Mucosa of descending colon (tissue), 3 donors: ENCODE results near the gene SBK1. TPM values are rescaled to one million over a fixed set of nuclear protein-coding genes. Genes with fewer than 3 reads are reported as not detected.

ENCODE experiments used
- ATAC-seq: fragments of 200-7000 bp; cut with Tn5 transposase; one replicate; pipeline ENCODE4 v1.9.1; 2020; ENCODE audit warnings: mild to moderate bottlenecking, moderate library complexity
- DNase-seq, 3 donors: peaks; one replicate each; pipeline ENCODE4 v3.0.0-alpha.2; 2020
- H3K36me3 ChIP-seq: fragments of 200-600 bp; one replicate; pipeline ENCODE4 v1.8.0; 2021; ENCODE audit warnings: low read depth, mild to moderate bottlenecking
- H3K4me1 ChIP-seq: fragments of 200-600 bp; one replicate; pipeline ENCODE4 v1.8.0; 2021; ENCODE audit warnings: low read depth, mild to moderate bottlenecking
- H3K4me3 ChIP-seq: fragments of 200-600 bp; one replicate; pipeline ENCODE4 v1.8.0; 2021; ENCODE audit warnings: mild to moderate bottlenecking
- H3K9me3 ChIP-seq: fragments of 200-600 bp; one replicate; pipeline ENCODE4 v1.8.0; 2021; ENCODE audit warnings: mild to moderate bottlenecking
- CTCF ChIP-seq: fragments of 200-600 bp; IDR thresholded peaks from one replicate; pipeline ENCODE4 v1.8.0; 2022; ENCODE audit warnings: antibody characterized with exemption, mild to moderate bottlenecking
- intact Hi-C, 2 donors: fragments of 100-400 bp; cut with DNase I in 1 of 2; cut with micrococcal nuclease in 1 of 2; formaldehyde crosslinking; loops; one replicate each; pipeline versions ENCODE4 v1.11.0 to v1.11.1; 2022; cut with DNase I, micrococcal nuclease
- total RNA-seq, 3 donors: library from RNA; stranded (reverse); fragmentation: NEBNext Ultra II Directional in 2 of 3; extraction: Animal tissue kit (Norgen Biotek cat#: 25700) in 2 of 3; gene quantifications; one replicate each; pipeline versions ENCODE4 v1.2.1 to v1.2.4, GENCODE V29; 2021 to 2023
- donor health status: DM: no; HTN: no; CAD: no; lungs with moderate emphysema.
- donor health status: DM: no; HTN: no; CAD: no.
- donor health status: DM: no; HTN: yes; CAD: no.

Gene SBK1
- total RNA-seq, 3 donors from 2014 or later, result 0.28 to 1.8 (median 0.52) TPM

- ATAC-seq, result peak; percentile 75
- Histone ChIP-seq H3K36me3 (no peaks in the 10 kb centered on the region), H3K9me3 (no peaks in the 10 kb centered on the region), H3K4me1 (no peaks in the 10 kb centered on the region), H3K4me3 (no peak overlapping the region)
- intact Hi-C loops, result no loop called here
- TF ChIP-seq CTCF, result no peak
- peak in 2 of 3 donors; percentile 37 to 63 for DNase-seq
These were observed 27.7 kb upstream of the SBK1 start for GRCh38 chr16:28264656-28265055.

- no peak for DNase-seq
- Histone ChIP-seq H3K9me3 (no peaks in the 10 kb centered on the region), H3K4me1 (no peaks in the 10 kb centered on the region), H3K36me3 (no peaks in the 10 kb centered on the region), H3K4me3 (no peak overlapping the region)
- no peak for TF ChIP-seq CTCF
- no peak for ATAC-seq
- intact Hi-C loops, result no loop called here
These were observed 26.5 kb upstream of the SBK1 start for GRCh38 chr16:28265822-28266221.

GRCh38 chr16:28267356-28267755 is 25.0 kb upstream of the SBK1 start:
- DNase-seq (no peak), ATAC-seq (no peak)

GRCh38 chr16:28273511-28273910 is 18.8 kb upstream of the SBK1 start:
- no peak for ATAC-seq

More at GRCh38 chr16:28267356-28267755, 25.0 kb upstream of the SBK1 start:
- intact Hi-C loops, result no loop called here
- Histone ChIP-seq H3K9me3 (peaks cover 4% of the 10 kb centered on the region), H3K4me3 (no peak overlapping the region), H3K4me1 (no peaks in the 10 kb centered on the region), H3K36me3 (no peaks in the 10 kb centered on the region)
- TF ChIP-seq CTCF, result no peak

GRCh38 chr16:28274676-28275075 is 17.6 kb upstream of the SBK1 start:
- ATAC-seq (no peak), DNase-seq (no peak)

More at GRCh38 chr16:28273511-28273910, 18.8 kb upstream of the SBK1 start:
- H3K4me3 ChIP-seq, result no peak overlapping the region
- no peaks in the 10 kb centered on the region for H3K36me3 ChIP-seq
- intact Hi-C loops, result no loop called here
- peaks cover 4% of the 10 kb centered on the region for H3K9me3 ChIP-seq
- TF ChIP-seq CTCF, result no peak
- H3K4me1 ChIP-seq, result no peaks in the 10 kb centered on the region
- DNase-seq, result no peak

More at GRCh38 chr16:28274676-28275075, 17.6 kb upstream of the SBK1 start:
- Histone ChIP-seq H3K4me3 (no peak overlapping the region), H3K9me3 (peaks cover 4% of the 10 kb centered on the region), H3K36me3 (no peaks in the 10 kb centered on the region), H3K4me1 (no peaks in the 10 kb centered on the region)
- intact Hi-C loops, result no loop called here
- no peak for TF ChIP-seq CTCF
